NT2/D1 (cell line): ENCODE results near the gene RGS7.
"Not testable (repeated sequence)": the region's sequence is repeated elsewhere in the genome, so short reads cannot be mapped to it uniquely, and the experiment has no call there.

ENCODE experiments used
- DNase-seq: peaks from one replicate; pipeline ENCODE4 v3.0.0-alpha.2; 2011; ENCODE audit warnings: low read depth, low spot score
- H3K27me3 ChIP-seq: 2 replicates; pipeline ENCODE4 v1.6.0; 2011; ENCODE audit warnings: mild to moderate bottlenecking; ENCODE audit not compliant: insufficient read length, insufficient read depth
- H3K36me3 ChIP-seq: 2 replicates; pipeline ENCODE4 v1.6.1; 2011; ENCODE audit warnings: mild to moderate bottlenecking, low read length, mixed read lengths; ENCODE audit not compliant: insufficient read depth, insufficient read length
- H3K4me1 ChIP-seq: 2 replicates; pipeline ENCODE4 v1.5.1; 2011; ENCODE audit not compliant: insufficient read depth, insufficient read length
- H3K4me3 ChIP-seq: 2 replicates; pipeline ENCODE4 v1.5.1; 2011; ENCODE audit warnings: low read depth; ENCODE audit not compliant: insufficient read length
- H3K9ac ChIP-seq: 2 replicates; pipeline ENCODE4 v1.6.0; 2011; ENCODE audit warnings: low read depth; ENCODE audit not compliant: insufficient read length
- H3K9me3 ChIP-seq: 2 replicates; pipeline ENCODE4 v1.5.1; 2011; ENCODE audit warnings: mild to moderate bottlenecking, low read length; ENCODE audit not compliant: insufficient read depth
- SUZ12 ChIP-seq: IDR thresholded peaks from 2 replicates; pipeline ENCODE4 v1.6.1; 2011; ENCODE audit not compliant: insufficient read length, insufficient read depth; ENCODE audit errors: extremely low read depth
- YY1 ChIP-seq: IDR thresholded peaks from 2 replicates; pipeline ENCODE4 v1.6.1; 2011; ENCODE audit not compliant: insufficient read length, insufficient read depth
- ZNF274 ChIP-seq: IDR thresholded peaks from 2 replicates; pipeline ENCODE4 v1.6.1; 2011; ENCODE audit warnings: mild to moderate bottlenecking, low read depth, low read length

Gene RGS7

DNA sequence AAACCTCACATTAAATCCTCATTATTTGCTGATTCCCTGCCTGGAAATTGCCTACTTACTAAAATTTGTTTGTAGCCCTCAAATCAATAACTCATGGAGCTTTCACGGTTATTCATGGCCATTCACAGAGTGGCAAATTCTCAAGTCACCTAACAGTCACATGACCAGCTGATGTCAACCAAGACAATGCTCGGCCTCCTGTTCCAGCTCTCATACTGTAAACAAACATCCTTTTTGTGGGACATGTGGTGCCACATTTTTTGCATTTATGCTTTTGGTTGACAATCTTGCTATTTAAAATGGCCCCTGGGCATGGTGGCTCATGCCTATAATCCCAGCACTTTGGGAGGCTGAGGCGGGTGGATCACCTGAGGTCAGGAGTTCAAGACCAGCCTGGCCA is 473.5 kb downstream of the RGS7 start:
- no peak for TF ChIP-seq ZNF274
- TF ChIP-seq YY1: no peak
- TF ChIP-seq SUZ12: no peak
- H3K27me3 ChIP-seq: no peaks in the 10 kb centered on the region
- no peak overlapping the region for H3K4me3 ChIP-seq
- H3K9ac ChIP-seq: no peak overlapping the region
- H3K9me3 ChIP-seq: no peaks in the 10 kb centered on the region
- H3K36me3 ChIP-seq: no peaks in the 10 kb centered on the region
- no peaks in the 10 kb centered on the region for H3K4me1 ChIP-seq
- DNase-seq: no peak

- H3K4me1 ChIP-seq, H3K36me3 ChIP-seq, H3K27me3 ChIP-seq, DNase-seq, H3K9ac ChIP-seq, H3K9me3 ChIP-seq, H3K4me3 ChIP-seq: not testable (repeated sequence)
These were observed 474.2 kb downstream of the RGS7 start for GRCh38 chr1:240882656-240883308.

DNA sequence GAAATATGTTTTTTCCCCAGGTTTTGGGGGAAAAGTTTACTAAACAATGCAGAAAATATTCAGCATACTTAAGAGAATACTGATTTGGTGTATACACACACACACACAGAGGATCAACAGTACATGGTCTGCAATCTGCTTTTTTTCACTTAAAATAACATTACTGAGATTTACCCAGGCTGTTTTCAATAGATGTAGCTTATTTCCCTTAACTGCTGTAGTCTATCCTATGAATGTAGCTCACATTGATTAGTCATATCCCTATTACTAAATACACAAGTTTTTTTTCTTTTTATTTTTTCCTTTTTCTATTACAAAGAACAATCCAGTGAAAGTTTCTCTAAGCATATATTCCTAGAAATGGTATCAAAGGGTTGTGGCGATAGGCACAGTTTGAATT is 478.4 kb downstream of the RGS7 start:
- TF ChIP-seq ZNF274: no peak
- no peak for TF ChIP-seq SUZ12
- TF ChIP-seq YY1: no peak
- Histone ChIP-seq H3K9me3 (0 out of 2 replicates have a peak, but pooled peaks cover 5% of the 10 kb centered on the region), H3K36me3 (no peaks in the 10 kb centered on the region)

GRCh38 chr1:240877605-240878004 is 479.4 kb downstream of the RGS7 start:
- H3K36me3 ChIP-seq: no peaks in the 10 kb centered on the region
- TF ChIP-seq ZNF274 (no peak), SUZ12 (no peak), YY1 (no peak)
- H3K4me3 ChIP-seq: no peak overlapping the region
- no peak for DNase-seq
- H3K9me3 ChIP-seq: 0 out of 2 replicates have a peak, but pooled peaks cover 5% of the 10 kb centered on the region
- no peak overlapping the region for H3K9ac ChIP-seq
- H3K4me1 ChIP-seq: no peaks in the 10 kb centered on the region
- no peaks in the 10 kb centered on the region for H3K27me3 ChIP-seq

More for the DNA sequence above, 478.4 kb downstream of the RGS7 start:
- Histone ChIP-seq H3K4me3 (no peak overlapping the region), H3K4me1 (no peaks in the 10 kb centered on the region), H3K27me3 (no peaks in the 10 kb centered on the region), H3K9ac (no peak overlapping the region)
- DNase-seq: no peak

GRCh38 chr1:240876071-240876470 is 480.9 kb downstream of the RGS7 start:
- Histone ChIP-seq H3K9me3 (0 out of 2 replicates have a peak, but pooled peaks cover 5% of the 10 kb centered on the region), H3K36me3 (no peaks in the 10 kb centered on the region), H3K27me3 (no peaks in the 10 kb centered on the region), H3K4me3 (no peak overlapping the region), H3K9ac (no peak overlapping the region), H3K4me1 (no peaks in the 10 kb centered on the region)
- no peak for TF ChIP-seq ZNF274
- TF ChIP-seq YY1: no peak
- TF ChIP-seq SUZ12: no peak
- no peak for DNase-seq

DNA sequence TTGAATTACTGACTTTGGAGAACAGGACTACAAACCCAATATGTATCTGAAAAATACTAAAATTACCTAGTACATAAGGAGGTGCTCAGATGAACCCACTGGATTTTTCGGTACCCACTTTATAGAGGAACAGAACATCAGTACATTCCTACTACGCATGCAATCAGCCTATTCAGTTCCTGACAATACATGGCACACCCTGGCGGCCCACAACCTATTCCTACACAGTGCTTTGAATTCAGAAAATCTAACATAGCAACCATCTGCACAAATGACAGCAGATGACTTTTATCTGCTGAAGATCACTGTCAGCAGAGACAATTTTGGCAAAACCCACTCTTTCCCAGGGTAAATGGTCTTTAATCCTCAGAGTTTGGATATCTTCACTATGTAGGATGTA is 487.9 kb downstream of the RGS7 start:
- H3K9me3 ChIP-seq: no peaks in the 10 kb centered on the region
- H3K4me1 ChIP-seq: no peaks in the 10 kb centered on the region
- no peak overlapping the region for H3K4me3 ChIP-seq
- H3K9ac ChIP-seq: no peak overlapping the region
- DNase-seq: no peak
- H3K36me3 ChIP-seq: no peaks in the 10 kb centered on the region
- H3K27me3 ChIP-seq: no peaks in the 10 kb centered on the region
- no peak for TF ChIP-seq YY1
- TF ChIP-seq SUZ12: no peak
- no peak for TF ChIP-seq ZNF274

GRCh38 chr1:240866724-240867123 is 490.3 kb downstream of the RGS7 start:
- Histone ChIP-seq H3K36me3 (no peaks in the 10 kb centered on the region), H3K4me1 (no peaks in the 10 kb centered on the region), H3K27me3 (no peaks in the 10 kb centered on the region), H3K9ac (no peak overlapping the region), H3K4me3 (no peak overlapping the region), H3K9me3 (no peaks in the 10 kb centered on the region)
- no peak for TF ChIP-seq ZNF274
- TF ChIP-seq YY1: no peak
- no peak for TF ChIP-seq SUZ12
- no peak for DNase-seq

DNA sequence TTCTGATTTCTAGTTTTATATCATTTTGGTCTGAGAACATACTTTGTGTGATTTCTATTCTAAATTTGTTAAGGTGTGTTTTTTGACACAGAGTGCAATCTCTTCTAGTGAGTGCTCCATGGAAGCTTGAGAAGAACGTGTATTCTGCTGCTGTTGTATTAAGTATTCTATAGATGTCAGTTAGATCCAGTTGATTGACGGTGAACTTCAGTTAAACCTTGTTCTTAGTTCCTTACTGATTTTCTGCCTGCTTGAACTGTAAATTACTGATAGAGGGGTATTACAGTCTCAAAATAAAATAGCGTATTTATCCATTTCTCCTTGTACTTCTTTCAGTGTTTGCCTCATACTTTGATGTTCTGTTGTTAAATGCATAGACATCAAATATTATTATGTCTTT is 497.0 kb downstream of the RGS7 start:
- no peak for DNase-seq
- H3K9me3 ChIP-seq: no peaks in the 10 kb centered on the region
- no peak overlapping the region for H3K9ac ChIP-seq
- no peak overlapping the region for H3K4me3 ChIP-seq
- TF ChIP-seq SUZ12 (no peak), YY1 (no peak), ZNF274 (no peak)
- H3K4me1 ChIP-seq: no peaks in the 10 kb centered on the region
- no peaks in the 10 kb centered on the region for H3K36me3 ChIP-seq
- H3K27me3 ChIP-seq: no peaks in the 10 kb centered on the region
